IPS-NIHi7 (cell line): ENCODE results near the gene ZC3H10.
"Not testable (repeated sequence)": the region's sequence is repeated elsewhere in the genome, so short reads cannot be mapped to it uniquely, and the experiment has no call there.

ENCODE experiments used
- DNase-seq: peaks from one replicate; pipeline ENCODE4 v3.0.0; 2012; ENCODE audit warnings: mixed read lengths; ENCODE audit errors: extremely low spot score

ZC3H10 gene

DNA sequence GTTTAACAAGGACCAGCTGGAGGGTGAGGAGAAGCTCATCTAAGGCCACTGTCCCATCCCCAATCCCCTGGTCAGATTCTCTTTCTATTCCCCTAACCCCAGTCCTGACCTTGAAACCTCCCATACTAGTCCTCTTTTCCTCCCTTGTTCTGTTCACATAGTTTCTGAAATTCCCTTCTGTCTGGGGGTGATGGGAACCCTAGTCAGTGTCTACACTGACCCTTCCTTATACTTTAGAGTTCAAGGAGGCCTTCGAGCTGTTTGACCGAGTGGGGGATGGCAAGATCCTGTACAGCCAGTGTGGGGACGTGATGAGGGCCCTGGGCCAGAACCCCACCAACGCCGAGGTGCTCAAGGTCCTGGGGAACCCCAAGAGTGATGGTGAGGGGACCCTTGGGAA lies 36.8 kb downstream of the ZC3H10 start:
- no peak for DNase-seq

- no peak for DNase-seq
These were observed 37.3 kb downstream of the ZC3H10 start for GRCh38 chr12:56155256-56155845.

- not testable (repeated sequence) for DNase-seq
These were observed 38.6 kb downstream of the ZC3H10 start for GRCh38 chr12:56156464-56157200.

GRCh38 chr12:56157201-56158028 lies 39.3 kb downstream of the ZC3H10 start:
- peak; percentile 35 for DNase-seq

- peak; percentile 91 for DNase-seq
These were observed 40.2 kb downstream of the ZC3H10 start, which contains the start of gene MYL6 for GRCh38 chr12:56158029-56158925. TSS of gene MYL6 (plus strand) at chr12:56158359. CDS start at chr12:56158402, 43 bp downstream.

DNA sequence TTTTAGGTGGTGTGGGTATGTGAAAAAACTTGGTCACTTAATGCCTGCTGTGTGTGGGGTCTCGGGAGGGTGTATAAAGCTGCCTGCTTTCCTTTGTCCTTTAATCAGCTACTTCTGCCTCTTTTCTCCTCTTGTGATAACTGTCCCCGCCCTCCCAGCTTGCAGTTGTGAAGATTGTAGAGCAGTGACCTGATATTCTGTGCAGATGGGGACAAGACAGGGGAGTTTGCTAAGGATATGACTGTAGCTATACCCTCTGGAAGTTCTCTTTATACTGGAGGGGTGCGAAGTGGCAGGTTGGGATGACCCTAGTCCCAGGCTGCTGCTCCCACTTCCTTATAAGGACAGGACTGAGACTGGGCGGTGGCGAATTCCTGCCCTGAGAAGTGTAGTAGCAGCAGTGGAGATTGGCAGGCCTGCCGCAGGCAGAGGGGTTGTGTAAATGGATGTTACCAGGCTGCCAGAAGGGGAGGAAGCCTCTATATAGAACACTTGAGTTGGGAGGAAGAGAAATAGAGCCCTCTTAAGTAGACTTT lies 40.9 kb downstream of the ZC3H10 start:
- DNase-seq = peak; percentile 72

DNA sequence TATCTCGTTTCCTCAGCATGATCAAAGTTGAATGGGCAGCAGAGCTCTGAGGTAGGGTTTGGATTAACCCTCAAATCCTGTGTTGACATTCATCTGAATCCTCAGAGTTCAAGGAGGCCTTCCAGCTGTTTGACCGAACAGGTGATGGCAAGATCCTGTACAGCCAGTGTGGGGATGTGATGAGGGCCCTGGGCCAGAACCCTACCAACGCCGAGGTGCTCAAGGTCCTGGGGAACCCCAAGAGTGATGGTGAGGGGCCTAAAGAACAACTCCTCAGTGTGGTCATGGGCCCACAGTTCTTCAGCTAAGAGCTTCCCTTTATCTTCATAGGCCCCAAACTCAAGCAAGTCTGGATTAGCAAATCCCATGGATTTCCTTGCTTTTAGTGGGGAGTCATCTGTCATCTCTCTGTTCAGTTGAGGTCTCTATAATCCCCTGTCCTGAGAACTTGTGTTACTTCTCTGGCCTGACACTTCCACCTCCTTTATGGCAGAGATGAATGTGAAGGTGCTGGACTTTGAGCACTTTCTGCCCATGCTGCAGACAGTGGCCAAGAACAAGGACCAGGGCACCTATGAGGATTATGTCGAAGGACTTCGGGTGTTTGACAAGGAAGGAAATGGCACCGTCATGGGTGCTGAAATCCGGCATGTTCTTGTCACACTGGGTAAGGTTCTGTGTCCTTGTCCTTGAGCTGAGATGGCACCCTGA lies 41.6 kb downstream of the ZC3H10 start:
- no peak for DNase-seq

GRCh38 chr12:56160193-56160763 lies 42.2 kb downstream of the ZC3H10 start:
- no peak for DNase-seq

GRCh38 chr12:56160894-56161689 lies 43.0 kb downstream of the ZC3H10 start:
- no peak for DNase-seq

- no peak for DNase-seq
These were observed 43.8 kb downstream of the ZC3H10 start for GRCh38 chr12:56161690-56162351.

- DNase-seq = no peak
These were observed 44.6 kb downstream of the ZC3H10 start for GRCh38 chr12:56162468-56163290.

DNA sequence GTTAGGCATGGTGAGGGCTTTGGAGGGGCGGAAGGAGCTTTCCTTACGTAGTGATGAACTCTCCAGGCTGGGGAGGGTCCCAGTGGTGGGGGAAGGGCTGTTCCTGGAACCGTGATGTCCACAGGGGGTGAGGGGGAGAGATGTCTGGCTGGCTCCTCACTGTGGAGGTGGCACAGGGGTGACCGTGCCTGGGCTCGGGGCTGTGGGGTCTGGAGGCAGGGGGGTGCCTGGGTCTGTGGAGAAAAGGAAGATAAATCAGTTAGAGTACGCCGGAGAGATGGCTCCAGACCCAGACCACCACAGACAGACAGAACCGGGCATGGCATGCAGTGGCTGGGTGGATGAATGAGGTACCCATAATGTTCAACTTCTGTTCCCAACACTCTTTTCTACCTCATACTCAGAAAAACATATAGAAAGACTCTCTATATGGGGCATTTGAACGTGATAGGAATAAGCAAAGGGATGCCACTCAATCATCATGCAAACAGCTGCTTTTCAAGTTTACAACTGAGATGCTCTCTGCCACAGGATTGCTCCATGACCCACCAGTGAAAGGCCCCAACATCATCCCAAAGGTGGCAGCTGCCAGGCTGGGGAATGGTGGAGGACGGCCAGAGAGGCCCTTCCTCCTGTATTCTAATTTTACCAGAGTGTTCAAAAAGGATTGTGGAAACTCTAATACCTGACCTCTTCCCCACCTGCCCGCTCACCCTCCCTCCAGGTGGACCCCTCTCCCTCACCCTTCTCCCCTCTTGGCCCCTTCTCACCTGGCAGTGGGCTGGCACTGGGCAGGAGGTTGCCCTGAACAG lies 45.7 kb downstream of the ZC3H10 start:
- no peak for DNase-seq

- DNase-seq = no peak
These were observed 46.3 kb downstream of the ZC3H10 start for GRCh38 chr12:56164345-56164729.

DNA sequence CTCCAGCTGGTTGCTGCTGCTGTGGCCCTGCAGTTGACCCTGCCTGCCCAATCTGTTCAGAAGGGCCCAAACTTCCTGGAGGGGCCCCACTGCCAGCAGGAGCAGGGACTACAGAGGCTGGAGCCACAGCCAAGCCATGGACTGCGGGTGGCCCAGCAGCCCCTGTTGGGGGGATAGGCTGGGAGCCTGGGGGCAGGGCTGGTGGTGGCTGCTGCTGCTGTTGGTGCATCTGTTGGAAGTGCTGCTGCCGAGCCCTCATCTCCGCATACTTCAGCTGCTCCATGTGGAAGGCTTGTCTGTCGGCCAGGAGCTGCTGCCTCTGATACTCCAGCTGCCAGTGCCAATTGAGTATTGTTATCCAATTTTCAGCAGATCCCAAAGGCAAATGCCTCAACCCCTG lies 47.3 kb downstream of the ZC3H10 start:
- DNase-seq = no peak

- no peak for DNase-seq
These were observed 51.2 kb downstream of the ZC3H10 start for GRCh38 chr12:56169229-56169759.

GRCh38 chr12:56172839-56173238 lies 54.8 kb downstream of the ZC3H10 start:
- no peak for DNase-seq
